ENCODE data around the gene PKLR.

- TF ChIP-seq CTCF (IDR thresholded peaks at IDR 0.05) (no peak), EZH2 (IDR thresholded peaks at IDR 0.05) (no peak)
These were observed 18.3 kb upstream of the PKLR start for GRCh38 chr1:155319536-155319935.

Measured in neural progenitor cell (in vitro differentiated cells).